IMR-90 (cell line): Measurements from ENCODE around the gene ERMARD. TPM values are rescaled to one million over a fixed set of nuclear protein-coding genes. Genes with fewer than 3 reads are reported as not detected.

Source experiments
- ATAC-seq: fragments of 200-7000 bp; cut with Tn5 transposase; 2 replicates; pipeline ENCODE4 v1.9.1; 2020; ENCODE audit warnings: low read depth, mild to moderate bottlenecking, moderate library complexity
- BruUV-seq: library from RNA; stranded (reverse); fragments of 400-500 nt; replicated peaks from 2 replicates; lab custom pipeline; 2021; lab: Mats Ljungman, UMichigan
- CTCF ChIA-PET: fragments of 300-600 bp; formaldehyde crosslinking; extraction: SDS; loops from one replicate; lab custom pipeline; 2021; ENCODE audit warnings: antibody characterized with exemption; lab: Yijun Ruan, JAX
- POLR2A ChIA-PET: fragments of 300-600 bp; sonication (Branson Sonifier 250); formaldehyde crosslinking; loops from one replicate; lab custom pipeline; 2022; ENCODE audit warnings: antibody characterized with exemption; ENCODE audit not compliant: unreplicated experiment; lab: Charles Lee
- DNase-seq: peaks from one replicate; pipeline ENCODE4 v3.0.0; 2013
- H2AFZ ChIP-seq: replicated peaks from 2 replicates; pipeline ENCODE3; 2013; ENCODE audit warnings: low read length, mild to moderate bottlenecking; ENCODE audit not compliant: poor library complexity
- H2AK5ac ChIP-seq: 2 replicates; pipeline ENCODE4 v1.6.1; 2013; ENCODE audit warnings: low read depth, low read length, inconsistent platforms
- H2AK9ac ChIP-seq: replicated peaks from 2 replicates; pipeline ENCODE3; 2013; ENCODE audit warnings: mild to moderate bottlenecking, low read depth, low read length, moderate library complexity; ENCODE audit not compliant: poor library complexity
- H2BK120ac ChIP-seq: 2 replicates; pipeline ENCODE4 v1.6.1; 2013; ENCODE audit warnings: low read depth, low read length, inconsistent platforms
- H2BK15ac ChIP-seq: 3 replicates; pipeline ENCODE4 v1.6.1; 2013; ENCODE audit warnings: low read depth, low read length, inconsistent platforms
- H2BK20ac ChIP-seq: 2 replicates; pipeline ENCODE4 v1.6.1; 2013; ENCODE audit warnings: low read depth, mild to moderate bottlenecking, inconsistent platforms, low read length, moderate library complexity
- H2BK5ac ChIP-seq: 2 replicates; pipeline ENCODE4 v1.6.1; 2013; ENCODE audit warnings: mild to moderate bottlenecking, low read depth, low read length, inconsistent platforms; ENCODE audit not compliant: poor library complexity, severe bottlenecking
- H3K14ac ChIP-seq: replicated peaks from 2 replicates; pipeline ENCODE4 v1.6.1; 2013; ENCODE audit warnings: low read depth, low read length, inconsistent platforms
- H3K18ac ChIP-seq: 2 replicates; pipeline ENCODE4 v1.6.1; 2013; ENCODE audit warnings: low read depth, low read length, control low read depth
- H3K23ac ChIP-seq: 2 replicates; pipeline ENCODE4 v1.6.1; 2013; ENCODE audit warnings: low read depth, low read length, inconsistent platforms
- H3K27ac ChIP-seq: 2 replicates; pipeline ENCODE4 v1.5.1; 2013; ENCODE audit warnings: mild to moderate bottlenecking, control low read depth, low read length; ENCODE audit not compliant: insufficient read depth
- H3K27me3 ChIP-seq: 2 replicates; pipeline ENCODE4 v1.6.1; 2013; ENCODE audit warnings: low read length; ENCODE audit not compliant: control insufficient read depth, insufficient read depth
- H3K36me3 ChIP-seq: 2 replicates; pipeline ENCODE4 v1.6.1; 2013; ENCODE audit warnings: low read length, mixed read lengths; ENCODE audit not compliant: control insufficient read depth, insufficient read depth
- H3K4ac ChIP-seq: 2 replicates; pipeline ENCODE4 v1.6.1; 2013; ENCODE audit warnings: low read depth, low read length, inconsistent platforms
- H3K4me1 ChIP-seq: 2 replicates; pipeline ENCODE4 v1.6.1; 2013; ENCODE audit warnings: low read length, mixed read lengths; ENCODE audit not compliant: control insufficient read depth, insufficient read depth
- H3K4me2 ChIP-seq: 2 replicates; pipeline ENCODE4 v1.6.1; 2013; ENCODE audit warnings: low read depth, mild to moderate bottlenecking, control low read depth, low read length, moderate library complexity
- H3K4me3 ChIP-seq: 2 replicates; pipeline ENCODE4 v1.5.1; 2013; ENCODE audit warnings: low read depth, mild to moderate bottlenecking, control low read depth, low read length, moderate library complexity; ENCODE audit not compliant: insufficient read depth
- H3K56ac ChIP-seq: 2 replicates; pipeline ENCODE4 v1.6.1; 2013; ENCODE audit warnings: low read length, inconsistent platforms; ENCODE audit not compliant: insufficient read depth; ENCODE audit errors: extremely low read depth
- H3K79me1 ChIP-seq, 2 experiments: 2 replicates each; pipeline ENCODE4 v1.6.1; 2013; ENCODE audit warnings: low read length in 2 of 2, inconsistent platforms in 1 of 2, low read depth in 1 of 2
- H3K9ac ChIP-seq: 2 replicates; pipeline ENCODE4 v1.6.1; 2013; ENCODE audit warnings: low read depth, low read length, control low read depth
- H3K9me1 ChIP-seq: 2 replicates; pipeline ENCODE4 v1.6.1; 2013; ENCODE audit warnings: low read length, inconsistent platforms; ENCODE audit not compliant: insufficient read depth
- H3K9me3 ChIP-seq: 2 replicates; pipeline ENCODE4 v1.6.1; 2013; ENCODE audit warnings: low read length; ENCODE audit not compliant: control insufficient read depth, insufficient read depth
- H4K20me1 ChIP-seq: 2 replicates; pipeline ENCODE4 v1.6.1; 2013; ENCODE audit warnings: low read length, inconsistent platforms; ENCODE audit not compliant: insufficient read depth
- H4K5ac ChIP-seq: 2 replicates; pipeline ENCODE4 v1.6.1; 2013; ENCODE audit warnings: mild to moderate bottlenecking, low read depth, low read length, control low read depth
- H4K8ac ChIP-seq, 2 experiments: 2 replicates each; pipeline ENCODE4 v1.6.1; 2013; ENCODE audit warnings: low read depth in 2 of 2, low read length in 2 of 2, control low read depth in 1 of 2, inconsistent platforms in 1 of 2
- H4K91ac ChIP-seq: 2 replicates; pipeline ENCODE4 v1.6.1; 2013; ENCODE audit warnings: low read depth, low read length, inconsistent platforms; ENCODE audit not compliant: insufficient read depth
- BHLHE40 ChIP-seq: fragments of 150-350 bp; IDR thresholded peaks from 2 replicates; pipeline ENCODE4 v1.6.1; 2016; ENCODE audit warnings: mild to moderate bottlenecking, low read depth, low read length
- CEBPB ChIP-seq: IDR thresholded peaks from 2 replicates; pipeline ENCODE4 v1.6.1; 2012; ENCODE audit warnings: low read depth, low read length, improper control_type of control experiment
- CHD1 ChIP-seq: IDR thresholded peaks from 2 replicates; pipeline ENCODE4 v1.6.1; 2012; ENCODE audit warnings: low read depth, low read length, improper control_type of control experiment
- FOS ChIP-seq: fragments of 150-350 bp; IDR thresholded peaks from 2 replicates; pipeline ENCODE4 v1.6.1; 2016; ENCODE audit warnings: low read depth, low read length
- MAFK ChIP-seq: IDR thresholded peaks from 2 replicates; pipeline ENCODE4 v1.6.1; 2012; ENCODE audit warnings: low read depth, low read length, improper control_type of control experiment
- MXI1 ChIP-seq: IDR thresholded peaks from 2 replicates; pipeline ENCODE4 v1.6.1; 2012; ENCODE audit warnings: low read depth, mild to moderate bottlenecking, low read length, moderate library complexity, borderline replicate concordance
- NFE2L2 ChIP-seq: fragments of 150-350 bp; IDR thresholded peaks from 2 replicates; pipeline ENCODE4 v1.6.1; 2016; ENCODE audit warnings: low read depth, mild to moderate bottlenecking, low read length
- POLR2A ChIP-seq: IDR thresholded peaks from 2 replicates; pipeline ENCODE4 v1.6.1; 2012; ENCODE audit warnings: mild to moderate bottlenecking, low read depth, low read length
- RAD21 ChIP-seq: IDR thresholded peaks from 2 replicates; pipeline ENCODE4 v1.6.1; 2012; ENCODE audit warnings: low read length, improper control_type of control experiment
- SMC3 ChIP-seq: fragments of 150-350 bp; IDR thresholded peaks from 2 replicates; pipeline ENCODE4 v1.6.1; 2016; ENCODE audit warnings: low read depth, mild to moderate bottlenecking, antibody characterized with exemption, low read length, moderate library complexity
- WGBS, 2 experiments: methylation state at CpG; one replicate each; pipeline versions ENCODE4 v1.1.5 to v1.1.7; 2013; ENCODE audit warnings: missing lambda C conversion rate in 2 of 2; ENCODE audit not compliant: insufficient read length in 1 of 2; ENCODE audit errors: extremely low coverage in 2 of 2; 5-methylcytosine and 5-hydroxymethylcytosine counted together
- dilution Hi-C: fragments of 300-500 bp; cut with HindIII; formaldehyde crosslinking; loops from one replicate; pipeline ENCODE4 v1.14.3; 2018; ENCODE audit warnings: low sequenced_read_pairs; ENCODE audit not compliant: unreplicated experiment
- in situ Hi-C: fragments of 300-500 bp; cut with MboI; formaldehyde crosslinking; loops from 3 replicates; pipeline ENCODE4 v1.14.3; 2019; ENCODE audit warnings: low sequenced_read_pairs, inconsistent platforms, mixed read lengths
- intact Hi-C: fragments of 100-400 bp; cut with micrococcal nuclease; formaldehyde crosslinking; loops from 2 replicates; pipeline ENCODE4 v1.10.0; 2022
- polyA plus RNA-seq, 3 experiments: library from polyadenylated mRNA; depleted of rRNA; stranded (reverse); fragments of >200 nt; gene quantifications; 2 replicates each; pipeline ENCODE4 v1.2.3, GENCODE V29; 2012; ENCODE audit warnings: low replicate concordance in 1 of 3
- total RNA-seq: library from RNA; depleted of rRNA; stranded (reverse); fragments of >200 nt; gene quantifications from 2 replicates; pipeline ENCODE4 v1.2.3, GENCODE V29; 2012
- TF ChIP-seq, protein P1 (sequence below): fragments of 150-350 bp; IDR thresholded peaks from 2 replicates; pipeline ENCODE4 v1.6.1; 2017; ENCODE audit warnings: mild to moderate bottlenecking, antibody characterized with exemption, low read length, low read depth
- TF ChIP-seq, protein P2 (sequence below): fragments of 150-350 bp; IDR thresholded peaks from 2 replicates; pipeline ENCODE4 v1.6.1; 2016; ENCODE audit warnings: low read depth, mild to moderate bottlenecking, low read length, moderate library complexity, borderline replicate concordance
- TF ChIP-seq, protein P3 (sequence below): conservative IDR thresholded peaks from 2 replicates; pipeline ENCODE4 v1.5.1; 2012; ENCODE audit warnings: mild to moderate bottlenecking, low read depth, low read length, improper control_type of control experiment

Gene ERMARD
- total and polyA plus RNA-seq, 2 of the 4 experiments (the other 2 are of a cell fraction): 15.1 to 25.4 TPM

DNA sequence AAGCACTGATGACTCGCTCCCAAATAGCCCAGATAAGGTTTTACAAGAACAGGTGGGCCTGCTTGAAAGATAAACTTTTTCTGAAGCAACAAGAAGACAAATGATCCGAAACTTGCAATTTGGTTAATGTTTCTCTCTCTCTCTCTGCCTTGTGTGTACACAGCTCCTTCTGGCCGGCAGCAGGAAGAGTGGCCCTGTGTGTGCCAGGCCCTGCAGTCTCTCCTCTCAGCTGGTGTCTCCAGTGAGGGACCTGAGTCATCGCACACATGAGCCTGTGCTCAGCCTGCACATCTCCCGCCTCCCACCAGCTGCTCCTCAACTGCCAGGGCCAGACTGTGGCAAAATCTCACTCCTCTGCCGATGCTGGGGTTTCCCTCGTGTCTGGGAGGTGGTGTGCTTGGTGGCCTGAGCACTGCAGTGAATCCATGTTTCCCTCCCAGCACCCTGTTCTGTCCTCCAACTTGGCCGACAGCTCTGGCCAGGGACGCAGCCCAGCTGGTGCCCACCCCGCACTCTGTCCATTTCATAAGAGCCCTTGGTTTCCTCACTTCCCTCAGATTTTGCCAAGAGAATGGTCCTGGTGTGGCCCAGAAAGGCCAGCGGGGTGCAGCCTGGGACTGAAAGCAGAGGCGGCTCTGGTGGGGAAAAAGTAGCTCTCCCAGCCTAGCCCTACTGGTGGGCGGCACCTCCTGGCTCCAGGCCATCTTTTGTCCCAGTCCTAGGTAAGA, 49.4 kb downstream of the ERMARD start:
- Histone ChIP-seq H2BK5ac (no peak overlapping the region), H3K4me3 (no peak overlapping the region), H3K4me1 (peaks cover 10% of the 10 kb centered on the region; the same call in 1 of the 2 replicates), H2AFZ (peak overlapping the region; percentile 71), H2AK5ac (no peak overlapping the region), H3K4me2 (peak overlapping the region; percentile 9; the same call in 1 of the 2 replicates), H2BK120ac (no peak overlapping the region), H3K4ac (no peak overlapping the region), H3K18ac (no peak overlapping the region; the same call in 1 of the 2 replicates), H2BK15ac (no peak overlapping the region), H3K79me1 (no peaks in the 10 kb centered on the region), H4K91ac (no peak overlapping the region; the same call in 1 of the 2 replicates), H3K36me3 (no peaks in the 10 kb centered on the region), H3K9ac (no peak overlapping the region), H4K8ac (0 out of 4 replicates have a peak overlapping the region, but pooled peaks of 1 of the 2 experiments have one; percentile 17), H3K23ac (no peak overlapping the region), H3K9me1 (no peaks in the 10 kb centered on the region), H3K9me3 (no peaks in the 10 kb centered on the region), H3K56ac (no peak overlapping the region), H3K14ac (no peak overlapping the region; the same call in 1 of the 2 replicates), H2AK9ac (peak overlapping the region; percentile 76), H2BK20ac (no peak overlapping the region), H4K20me1 (no peaks in the 10 kb centered on the region), H3K27ac (peak overlapping the region; percentile 4; the same call in 1 of the 2 replicates), H4K5ac (no peak overlapping the region; the same call in 1 of the 2 replicates), H3K27me3 (peaks cover 18% of the 10 kb centered on the region)
- peak; percentile 82 for DNase-seq
- 44% methylated on average over 2 of the region's 13 CpGs; no CpG with 5 or more reads in 1 of the 2 experiments for WGBS, 2 experiments
- intact Hi-C loops: loop anchor here (1.0 kb wide), 1 partner anchor 469 kb away; no protein-coding TSS in a partner anchor
- in situ Hi-C loops: no loop called here
- ChIA-PET POLR2A (no interaction called here), CTCF (interaction anchor here (1.2 to 1.3 kb wide), 2 partner anchors 11 to 31 kb away, joined by 3 to 4 read pairs; no protein-coding TSS in a partner anchor)
- dilution Hi-C loops: no loop called here
- ATAC-seq: peak; percentile 91
- no peak for TF ChIP-seq BHLHE40
- peak; percentile 28; the same call in 1 of the 2 replicates for TF ChIP-seq NFE2L2
- no peak for TF ChIP-seq MAFK
- TF ChIP-seq FOS: 0 out of 2 replicates have a peak, but pooled peaks have one; percentile 22
- no peak for TF ChIP-seq RAD21
- no peak for TF ChIP-seq CEBPB
- TF ChIP-seq CHD1: no peak
- TF ChIP-seq, protein P1, sequence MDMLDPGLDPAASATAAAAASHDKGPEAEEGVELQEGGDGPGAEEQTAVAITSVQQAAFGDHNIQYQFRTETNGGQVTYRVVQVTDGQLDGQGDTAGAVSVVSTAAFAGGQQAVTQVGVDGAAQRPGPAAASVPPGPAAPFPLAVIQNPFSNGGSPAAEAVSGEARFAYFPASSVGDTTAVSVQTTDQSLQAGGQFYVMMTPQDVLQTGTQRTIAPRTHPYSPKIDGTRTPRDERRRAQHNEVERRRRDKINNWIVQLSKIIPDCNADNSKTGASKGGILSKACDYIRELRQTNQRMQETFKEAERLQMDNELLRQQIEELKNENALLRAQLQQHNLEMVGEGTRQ: peak; percentile 31; the same call in 1 of the 2 replicates
- TF ChIP-seq, protein P2, sequence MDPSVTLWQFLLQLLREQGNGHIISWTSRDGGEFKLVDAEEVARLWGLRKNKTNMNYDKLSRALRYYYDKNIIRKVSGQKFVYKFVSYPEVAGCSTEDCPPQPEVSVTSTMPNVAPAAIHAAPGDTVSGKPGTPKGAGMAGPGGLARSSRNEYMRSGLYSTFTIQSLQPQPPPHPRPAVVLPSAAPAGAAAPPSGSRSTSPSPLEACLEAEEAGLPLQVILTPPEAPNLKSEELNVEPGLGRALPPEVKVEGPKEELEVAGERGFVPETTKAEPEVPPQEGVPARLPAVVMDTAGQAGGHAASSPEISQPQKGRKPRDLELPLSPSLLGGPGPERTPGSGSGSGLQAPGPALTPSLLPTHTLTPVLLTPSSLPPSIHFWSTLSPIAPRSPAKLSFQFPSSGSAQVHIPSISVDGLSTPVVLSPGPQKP: no peak
- no peak for TF ChIP-seq POLR2A
- TF ChIP-seq SMC3: no peak
- TF ChIP-seq, protein P3, sequence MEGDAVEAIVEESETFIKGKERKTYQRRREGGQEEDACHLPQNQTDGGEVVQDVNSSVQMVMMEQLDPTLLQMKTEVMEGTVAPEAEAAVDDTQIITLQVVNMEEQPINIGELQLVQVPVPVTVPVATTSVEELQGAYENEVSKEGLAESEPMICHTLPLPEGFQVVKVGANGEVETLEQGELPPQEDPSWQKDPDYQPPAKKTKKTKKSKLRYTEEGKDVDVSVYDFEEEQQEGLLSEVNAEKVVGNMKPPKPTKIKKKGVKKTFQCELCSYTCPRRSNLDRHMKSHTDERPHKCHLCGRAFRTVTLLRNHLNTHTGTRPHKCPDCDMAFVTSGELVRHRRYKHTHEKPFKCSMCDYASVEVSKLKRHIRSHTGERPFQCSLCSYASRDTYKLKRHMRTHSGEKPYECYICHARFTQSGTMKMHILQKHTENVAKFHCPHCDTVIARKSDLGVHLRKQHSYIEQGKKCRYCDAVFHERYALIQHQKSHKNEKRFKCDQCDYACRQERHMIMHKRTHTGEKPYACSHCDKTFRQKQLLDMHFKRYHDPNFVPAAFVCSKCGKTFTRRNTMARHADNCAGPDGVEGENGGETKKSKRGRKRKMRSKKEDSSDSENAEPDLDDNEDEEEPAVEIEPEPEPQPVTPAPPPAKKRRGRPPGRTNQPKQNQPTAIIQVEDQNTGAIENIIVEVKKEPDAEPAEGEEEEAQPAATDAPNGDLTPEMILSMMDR: no peak
- no peak for TF ChIP-seq MXI1
- BruUV-seq: no TSS peak
